ENCODE data around the gene TMCC3. TPM values are rescaled to one million over a fixed set of nuclear protein-coding genes. Genes with fewer than 3 reads are reported as not detected.

The TMCC3 gene
- total RNA-seq, 4 donors from 2014 or later = 12.4 to 47.3 (median 32.7) TPM

GRCh38 chr12:94582591-94582990, 67.8 kb downstream of the TMCC3 start:
- intact Hi-C loops (cut with DNase I; ENCODE audit: low total_unique reads) = no loop called here

DNA sequence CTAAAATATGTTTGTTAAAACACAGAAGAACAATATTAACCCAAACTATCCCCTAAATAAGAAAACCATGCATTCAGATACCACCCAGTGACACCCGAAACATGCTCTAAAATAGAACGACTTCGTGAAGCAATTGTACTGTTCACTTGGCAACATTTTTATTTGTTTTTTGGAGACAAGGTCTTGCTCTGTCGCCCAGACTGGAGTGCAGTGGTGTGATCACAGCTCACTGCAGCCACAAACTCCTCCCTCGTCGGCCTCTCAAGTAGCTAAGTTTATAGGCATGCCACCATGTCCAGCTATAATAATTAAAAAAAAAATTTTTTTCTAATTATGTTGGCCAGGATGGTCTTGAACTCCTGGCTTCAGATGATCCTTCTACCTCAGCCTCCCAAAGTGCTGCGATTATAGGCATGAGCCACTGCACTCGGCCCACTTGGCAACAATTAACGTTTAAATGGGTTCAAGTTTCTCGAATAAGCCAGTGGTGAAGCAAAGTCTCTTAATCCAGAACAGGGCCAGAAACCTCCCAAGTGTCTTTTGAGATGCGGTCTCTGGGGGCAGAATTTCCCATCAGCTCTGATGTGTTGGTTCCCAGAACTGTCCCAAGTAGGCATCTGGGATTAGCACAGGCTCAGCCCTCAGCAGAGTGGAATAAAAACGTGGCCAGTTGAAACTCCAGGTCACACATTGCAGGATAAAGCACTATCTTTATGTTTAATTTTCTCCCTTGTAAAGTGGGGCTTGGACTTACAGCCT, 74.5 kb downstream of the TMCC3 start:
- Histone ChIP-seq H3K27ac (no peak overlapping the region), H3K27me3 (no peaks in the 10 kb centered on the region), H3K36me3 (no peaks in the 10 kb centered on the region), H3K9me3 (no peaks in the 10 kb centered on the region), H3K4me3 (no peak overlapping the region), H3K4me1 (no peaks in the 10 kb centered on the region)
- intact Hi-C loops (cut with DNase I; ENCODE audit: low total_unique reads) = no loop called here
- no peak for TF ChIP-seq POLR2A (IDR thresholded peaks at IDR 0.05)
- TF ChIP-seq, protein P1, sequence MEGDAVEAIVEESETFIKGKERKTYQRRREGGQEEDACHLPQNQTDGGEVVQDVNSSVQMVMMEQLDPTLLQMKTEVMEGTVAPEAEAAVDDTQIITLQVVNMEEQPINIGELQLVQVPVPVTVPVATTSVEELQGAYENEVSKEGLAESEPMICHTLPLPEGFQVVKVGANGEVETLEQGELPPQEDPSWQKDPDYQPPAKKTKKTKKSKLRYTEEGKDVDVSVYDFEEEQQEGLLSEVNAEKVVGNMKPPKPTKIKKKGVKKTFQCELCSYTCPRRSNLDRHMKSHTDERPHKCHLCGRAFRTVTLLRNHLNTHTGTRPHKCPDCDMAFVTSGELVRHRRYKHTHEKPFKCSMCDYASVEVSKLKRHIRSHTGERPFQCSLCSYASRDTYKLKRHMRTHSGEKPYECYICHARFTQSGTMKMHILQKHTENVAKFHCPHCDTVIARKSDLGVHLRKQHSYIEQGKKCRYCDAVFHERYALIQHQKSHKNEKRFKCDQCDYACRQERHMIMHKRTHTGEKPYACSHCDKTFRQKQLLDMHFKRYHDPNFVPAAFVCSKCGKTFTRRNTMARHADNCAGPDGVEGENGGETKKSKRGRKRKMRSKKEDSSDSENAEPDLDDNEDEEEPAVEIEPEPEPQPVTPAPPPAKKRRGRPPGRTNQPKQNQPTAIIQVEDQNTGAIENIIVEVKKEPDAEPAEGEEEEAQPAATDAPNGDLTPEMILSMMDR (IDR thresholded peaks at IDR 0.05) = no peak
- DNase-seq = no peak

More at GRCh38 chr12:94582591-94582990, 67.8 kb downstream of the TMCC3 start:
- no peak for DNase-seq
- Histone ChIP-seq H3K4me1 (no peaks in the 10 kb centered on the region), H3K9me3 (no peaks in the 10 kb centered on the region), H3K27me3 (no peaks in the 10 kb centered on the region), H3K36me3 (no peaks in the 10 kb centered on the region), H3K27ac (no peak overlapping the region), H3K4me3 (no peak overlapping the region)
- TF ChIP-seq, protein P1 (IDR thresholded peaks at IDR 0.05) = no peak

GRCh38 chr12:94575024-94575423, 75.3 kb downstream of the TMCC3 start:
- Histone ChIP-seq H3K4me3 (no peak overlapping the region), H3K27me3 (no peaks in the 10 kb centered on the region), H3K27ac (no peak overlapping the region), H3K36me3 (no peaks in the 10 kb centered on the region), H3K4me1 (no peaks in the 10 kb centered on the region), H3K9me3 (no peaks in the 10 kb centered on the region)
- no peak for DNase-seq
- TF ChIP-seq, protein P1 (IDR thresholded peaks at IDR 0.05) = no peak
- no peak for TF ChIP-seq POLR2A (IDR thresholded peaks at IDR 0.05)
- intact Hi-C loops (cut with DNase I; ENCODE audit: low total_unique reads) = no loop called here

GRCh38 chr12:94571556-94571955, 78.8 kb downstream of the TMCC3 start:
- no peak overlapping the region for H3K27ac ChIP-seq
- no peaks in the 10 kb centered on the region for H3K9me3 ChIP-seq
- no peaks in the 10 kb centered on the region for H3K36me3 ChIP-seq
- TF ChIP-seq, protein P1 (IDR thresholded peaks at IDR 0.05) = no peak
- no peak for TF ChIP-seq POLR2A (IDR thresholded peaks at IDR 0.05)
- H3K4me1 ChIP-seq = no peaks in the 10 kb centered on the region
- no peaks in the 10 kb centered on the region for H3K27me3 ChIP-seq
- DNase-seq = peak; percentile 23 to 55
- intact Hi-C loops (cut with DNase I; ENCODE audit: low total_unique reads) = no loop called here
- no peak overlapping the region for H3K4me3 ChIP-seq

GRCh38 chr12:94570161-94570560, 80.2 kb downstream of the TMCC3 start:
- no peak overlapping the region for H3K4me3 ChIP-seq
- H3K27me3 ChIP-seq = no peaks in the 10 kb centered on the region
- DNase-seq = no peak
- no peaks in the 10 kb centered on the region for H3K9me3 ChIP-seq
- H3K4me1 ChIP-seq = no peaks in the 10 kb centered on the region
- TF ChIP-seq POLR2A (IDR thresholded peaks at IDR 0.05) = no peak
- TF ChIP-seq, protein P1 (IDR thresholded peaks at IDR 0.05) = no peak
- intact Hi-C loops (cut with DNase I; ENCODE audit: low total_unique reads) = no loop called here
- H3K27ac ChIP-seq = no peak overlapping the region
- H3K36me3 ChIP-seq = no peaks in the 10 kb centered on the region

Data from uterus (tissue), 4 donors.